Fibroblast of lung (primary cell): ENCODE results near the gene GABRG3.

Experiments used
- CTCF ChIP-seq, 2 donors: IDR thresholded peaks in 1 of 2; conservative IDR thresholded peaks in 1 of 2; 1 replicate in 1 of 2; 2 replicates in 1 of 2; pipeline ENCODE4 v1.5.1; 2011 to 2012; ENCODE audit warnings: low read length in 2 of 2, control low read depth in 1 of 2, inconsistent platforms in 1 of 2, low read depth in 1 of 2, mild to moderate bottlenecking in 1 of 2
- EZH2 ChIP-seq: IDR thresholded peaks from 2 replicates; pipeline ENCODE4 v1.5.1; 2012; ENCODE audit warnings: low read length, control low read depth, mild to moderate bottlenecking; ENCODE audit errors: missing control alignments

- TF ChIP-seq CTCF (conservative IDR thresholded peaks at IDR 0.05 in 1 of 2, IDR thresholded peaks at IDR 0.05 in 1 of 2; ENCODE audit: low read depth in 1 of 2, low read length in 2 of 2) (no peak), EZH2 (no peak)
These were observed 29.5 kb upstream of the GABRG3 start for GRCh38 chr15:26941489-26941888.
